VCaP (cell line): ENCODE data around the gene IDS.
A peak's percentile ranks its signal among the peaks of the same experiment; 100 is the strongest.
"Not testable (repeated sequence)": the region's sequence is repeated elsewhere in the genome, so short reads cannot be mapped to it uniquely, and the experiment has no call there.

Experiments used
- H3K27ac ChIP-seq: fragments of 450-650 bp; 2 replicates; pipeline ENCODE4 v1.5.1; 2017
- CTCF ChIP-seq: fragments of 450-650 bp; conservative IDR thresholded peaks from 2 replicates; pipeline ENCODE4 v1.5.1; 2017; ENCODE audit warnings: mild to moderate bottlenecking, moderate library complexity

Gene IDS

DNA sequence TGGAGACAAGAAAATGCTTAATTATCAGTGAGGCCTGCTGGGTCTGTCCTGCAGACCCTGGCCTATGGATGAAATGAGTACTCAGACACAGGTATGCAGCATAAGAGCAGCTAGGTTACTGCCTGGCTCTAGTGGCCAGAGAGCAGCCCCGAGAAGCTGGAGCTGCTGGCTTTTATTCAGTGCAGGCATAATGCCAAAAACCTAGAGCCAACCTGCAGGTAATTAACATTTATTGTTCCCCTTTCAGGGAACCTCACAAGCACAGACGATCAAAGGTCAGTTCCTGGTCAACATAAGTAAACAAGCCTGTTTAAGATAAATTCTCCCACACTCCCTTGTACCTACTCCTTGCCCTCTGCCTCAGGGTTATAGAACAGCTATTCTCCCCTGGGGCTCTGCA, 13.3 kb downstream of the IDS start:
- no peak for TF ChIP-seq CTCF

GRCh38 chrX:149490100-149490499, 15.0 kb downstream of the IDS start:
- H3K27ac ChIP-seq, result no peak overlapping the region
- no peak for TF ChIP-seq CTCF

More for the DNA sequence above, 13.3 kb downstream of the IDS start:
- no peak overlapping the region for H3K27ac ChIP-seq

DNA sequence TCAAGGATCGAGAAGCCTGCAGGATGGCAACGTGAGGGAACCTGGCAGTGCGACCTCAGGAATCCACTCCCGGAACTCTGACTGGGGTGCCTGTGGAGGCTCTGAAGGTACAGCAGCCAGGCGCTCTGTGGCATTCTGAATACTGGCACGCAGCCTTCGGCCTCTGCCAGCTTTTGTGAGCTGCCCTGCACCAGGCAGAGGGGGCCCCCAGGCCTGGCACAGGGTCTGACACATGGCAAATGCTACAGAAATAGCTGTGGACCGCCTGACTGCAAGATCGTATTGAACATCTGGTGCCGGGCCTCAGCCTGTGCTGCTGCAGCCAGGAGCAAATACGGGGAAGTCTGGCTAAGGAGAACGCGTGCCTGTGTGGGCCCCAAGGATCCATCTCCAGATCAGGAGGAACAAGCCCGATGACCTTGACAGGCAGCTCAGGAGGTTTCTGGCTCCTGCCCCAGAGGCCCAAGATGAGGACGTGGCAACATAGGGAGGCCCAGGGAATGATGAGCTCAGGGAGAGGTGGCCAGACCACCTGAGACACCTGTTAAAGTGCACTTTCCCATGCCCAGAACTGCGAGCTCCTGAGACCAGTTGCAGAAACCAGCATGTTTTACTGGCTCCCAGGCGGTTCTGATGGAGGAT, 16.6 kb downstream of the IDS start:
- not testable (repeated sequence) for H3K27ac ChIP-seq

- not testable (repeated sequence) for H3K27ac ChIP-seq
Measured at GRCh38 chrX:149488008-149488407, 17.1 kb downstream of the IDS start.

DNA sequence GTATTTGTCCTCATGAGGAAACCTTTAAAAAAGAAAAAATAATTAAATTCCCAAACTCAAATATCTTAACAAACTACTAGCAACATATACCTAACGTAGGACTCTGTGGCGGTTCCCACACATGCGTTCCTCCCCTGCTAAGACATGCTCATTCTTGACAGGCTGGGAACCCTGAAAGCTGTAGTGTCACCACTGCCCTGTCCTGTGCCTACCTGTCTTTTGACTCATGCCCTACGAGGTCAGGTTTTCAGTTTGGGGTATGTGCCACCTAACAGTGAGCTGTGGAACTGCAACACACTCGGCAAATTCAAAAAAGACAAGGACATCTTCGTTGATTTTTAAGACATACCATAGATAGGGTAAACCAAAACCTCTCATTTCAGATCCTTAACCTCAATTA, 17.8 kb downstream of the IDS start:
- TF ChIP-seq CTCF, result peak; percentile 29; the same call in 1 of the 2 replicates
- H3K27ac ChIP-seq, result no peak overlapping the region

DNA sequence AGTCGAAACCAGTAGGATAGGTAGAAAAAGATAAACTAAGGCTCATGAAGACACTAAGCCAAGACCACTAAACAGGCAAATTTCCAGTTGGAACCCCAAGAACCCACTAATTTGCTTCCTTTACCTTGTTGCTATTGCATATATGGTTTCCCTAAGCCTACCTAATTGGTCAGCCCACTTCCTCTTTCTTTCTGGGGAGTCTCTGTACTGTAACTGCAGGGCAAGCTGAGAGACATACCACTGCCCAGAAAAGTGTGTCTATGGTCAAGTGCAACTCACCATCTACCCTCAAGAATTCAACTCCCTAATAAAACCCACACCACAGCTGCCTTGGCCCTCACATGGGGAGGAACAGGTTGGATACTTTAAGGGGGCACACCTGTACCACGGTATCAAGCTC, 28.6 kb downstream of the IDS start:
- no peak overlapping the region for H3K27ac ChIP-seq
- no peak for TF ChIP-seq CTCF

DNA sequence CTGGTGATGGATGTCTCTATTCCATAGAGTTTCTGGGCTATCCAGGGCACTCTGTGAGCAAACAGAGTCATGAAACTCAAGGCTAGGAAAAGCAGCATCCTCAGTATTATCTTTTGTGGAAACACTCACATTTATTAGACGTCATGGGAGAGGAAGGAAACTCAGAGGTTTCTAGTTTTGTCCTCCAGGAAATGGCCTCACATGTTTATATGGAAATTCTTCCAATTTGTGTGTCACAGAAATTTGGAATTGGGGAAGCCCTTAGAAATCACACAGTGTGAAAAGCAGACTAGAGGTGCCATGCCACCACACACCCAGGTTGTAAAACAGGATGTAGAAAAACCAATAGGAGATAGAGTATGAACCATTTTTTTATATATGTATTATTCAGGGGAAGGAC, 31.1 kb downstream of the IDS start:
- no peak overlapping the region for H3K27ac ChIP-seq
- TF ChIP-seq CTCF, result no peak

DNA sequence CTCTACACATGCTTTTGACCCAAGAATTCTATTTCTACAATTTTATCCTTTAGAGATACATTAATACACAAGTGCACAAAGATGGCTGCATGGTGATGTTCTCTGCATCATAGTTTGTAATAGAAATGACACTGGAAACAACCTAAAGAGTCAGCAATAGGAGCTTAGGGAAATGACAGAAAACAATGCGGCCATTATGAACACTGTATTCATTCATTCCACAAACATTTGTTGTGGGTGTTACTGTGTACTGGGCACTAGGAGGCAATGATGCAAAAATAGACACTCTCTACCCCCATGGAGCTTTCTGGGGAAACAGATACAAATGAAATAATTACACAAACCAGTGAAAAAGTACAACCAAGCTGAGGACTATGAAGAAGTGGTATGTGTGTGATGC, 32.0 kb downstream of the IDS start:
- no peak for TF ChIP-seq CTCF
- no peak overlapping the region for H3K27ac ChIP-seq

- H3K27ac ChIP-seq, result no peak overlapping the region
- no peak for TF ChIP-seq CTCF
Measured at GRCh38 chrX:149472625-149473024, 32.5 kb downstream of the IDS start.
